Activated T-helper 1 cell treated with anti-CD3 and anti-CD28 coated beads, Interleukin-12 subunit alpha, Interleukin-12 subunit beta, Interleukin-2, Interleukin-4 antibody, amounts not matched to agents 30 ng/mL and 10 ng/mL and 1 ng/mL, durations not matched to agents 14 hours and 24 hours and 36 hours (primary cell): ENCODE data around the gene MORN1. TPM values are rescaled to one million over a fixed set of nuclear protein-coding genes. Genes with fewer than 3 reads are reported as not detected.

Source experiments
- DNase-seq: peaks from one replicate; pipeline ENCODE4 v3.0.0; 2021; ENCODE audit warnings: low spot score
- H3K27ac Mint-ChIP-seq: one replicate; pipeline ENCODE4 v1.8.0; 2021; ENCODE audit warnings: mild to moderate bottlenecking, mixed read lengths
- H3K27me3 Mint-ChIP-seq: one replicate; pipeline ENCODE4 v1.8.0; 2022; ENCODE audit warnings: mild to moderate bottlenecking, moderate library complexity, mixed read lengths; ENCODE audit not compliant: insufficient read depth
- H3K36me3 Mint-ChIP-seq: one replicate; pipeline ENCODE4 v1.8.0; 2021; ENCODE audit warnings: low read depth, mixed read lengths
- H3K4me1 Mint-ChIP-seq: one replicate; pipeline ENCODE4 v1.8.0; 2021; ENCODE audit warnings: low read depth, mixed read lengths
- H3K4me3 Mint-ChIP-seq: one replicate; pipeline ENCODE4 v1.8.0; 2021; ENCODE audit warnings: mild to moderate bottlenecking, moderate library complexity, mixed read lengths
- H3K9me3 Mint-ChIP-seq: one replicate; pipeline ENCODE4 v1.8.0; 2021; ENCODE audit warnings: mixed read lengths
- intact Hi-C: fragments of 100-400 bp; cut with micrococcal nuclease; formaldehyde crosslinking; loops from one replicate; pipeline ENCODE4 v1.15.1; 2024
- total RNA-seq: library from RNA; stranded (reverse); gene quantifications from 2 replicates; pipeline ENCODE4 v1.2.3, GENCODE V29; 2022

MORN1 gene
- total RNA-seq, 1 donor from 2014 or later, result 8.4 TPM

- Mint-ChIP-seq H3K36me3 (peaks cover 18% of the 10 kb centered on the region), H3K9me3 (no peaks in the 10 kb centered on the region), H3K4me1 (peaks cover 10% of the 10 kb centered on the region), H3K27ac (peak overlapping the region; percentile 21), H3K27me3 (no peaks in the 10 kb centered on the region), H3K4me3 (no peak overlapping the region)
- intact Hi-C loops, result no loop called here
- no peak for DNase-seq
Observed at GRCh38 chr1:2407166-2407990, 16.0 kb upstream of the MORN1 start.

GRCh38 chr1:2406451-2407041 is 15.2 kb upstream of the MORN1 start:
- Mint-ChIP-seq H3K9me3 (no peaks in the 10 kb centered on the region), H3K27me3 (no peaks in the 10 kb centered on the region), H3K27ac (no peak overlapping the region), H3K4me1 (peaks cover 10% of the 10 kb centered on the region), H3K4me3 (no peak overlapping the region), H3K36me3 (peaks cover 24% of the 10 kb centered on the region)
- intact Hi-C loops, result no loop called here
- DNase-seq, result no peak

- peaks cover 5% of the 10 kb centered on the region for H3K4me1 Mint-ChIP-seq
- H3K9me3 Mint-ChIP-seq, result no peaks in the 10 kb centered on the region
- intact Hi-C loops, result no loop called here
- no peaks in the 10 kb centered on the region for H3K27me3 Mint-ChIP-seq
- no peak overlapping the region for H3K4me3 Mint-ChIP-seq
- peaks cover 28% of the 10 kb centered on the region for H3K36me3 Mint-ChIP-seq
- no peak overlapping the region for H3K27ac Mint-ChIP-seq
- DNase-seq, result no peak
Observed at GRCh38 chr1:2405588-2406295, 14.4 kb upstream of the MORN1 start.

GRCh38 chr1:2404890-2405511 is 13.6 kb upstream of the MORN1 start:
- no peak for DNase-seq
- H3K36me3 Mint-ChIP-seq, result peaks cover 34% of the 10 kb centered on the region
- peaks cover 5% of the 10 kb centered on the region for H3K4me1 Mint-ChIP-seq
- H3K27me3 Mint-ChIP-seq, result no peaks in the 10 kb centered on the region
- no peak overlapping the region for H3K27ac Mint-ChIP-seq
- H3K4me3 Mint-ChIP-seq, result no peak overlapping the region
- no peaks in the 10 kb centered on the region for H3K9me3 Mint-ChIP-seq
- intact Hi-C loops, result no loop called here

- no peak for DNase-seq
- intact Hi-C loops, result no loop called here
- H3K9me3 Mint-ChIP-seq, result no peaks in the 10 kb centered on the region
- H3K27ac Mint-ChIP-seq, result no peak overlapping the region
- no peaks in the 10 kb centered on the region for H3K27me3 Mint-ChIP-seq
- H3K36me3 Mint-ChIP-seq, result peaks cover 39% of the 10 kb centered on the region
- peaks cover 5% of the 10 kb centered on the region for H3K4me1 Mint-ChIP-seq
- H3K4me3 Mint-ChIP-seq, result no peak overlapping the region
Observed at GRCh38 chr1:2404142-2404889, 13.0 kb upstream of the MORN1 start.

GRCh38 chr1:2403273-2403672 is 11.9 kb upstream of the MORN1 start:
- Mint-ChIP-seq H3K27ac (no peak overlapping the region), H3K27me3 (no peaks in the 10 kb centered on the region), H3K4me1 (peaks cover 5% of the 10 kb centered on the region), H3K36me3 (peaks cover 42% of the 10 kb centered on the region), H3K4me3 (no peak overlapping the region), H3K9me3 (no peaks in the 10 kb centered on the region)
- intact Hi-C loops, result no loop called here
- DNase-seq, result no peak

- Mint-ChIP-seq H3K9me3 (no peaks in the 10 kb centered on the region), H3K27me3 (no peaks in the 10 kb centered on the region), H3K36me3 (peaks cover 44% of the 10 kb centered on the region), H3K4me1 (peaks cover 5% of the 10 kb centered on the region), H3K4me3 (no peak overlapping the region), H3K27ac (peak overlapping the region; percentile 29)
- DNase-seq, result no peak
- intact Hi-C loops, result no loop called here
Observed at GRCh38 chr1:2402420-2402819, 11.1 kb upstream of the MORN1 start.

- H3K27ac Mint-ChIP-seq, result no peak overlapping the region
- DNase-seq, result no peak
- H3K9me3 Mint-ChIP-seq, result no peaks in the 10 kb centered on the region
- peaks cover 11% of the 10 kb centered on the region for H3K4me1 Mint-ChIP-seq
- H3K36me3 Mint-ChIP-seq, result peaks cover 52% of the 10 kb centered on the region
- no peaks in the 10 kb centered on the region for H3K27me3 Mint-ChIP-seq
- no peak overlapping the region for H3K4me3 Mint-ChIP-seq
- intact Hi-C loops, result no loop called here
Observed at GRCh38 chr1:2400950-2401649, 9.7 kb upstream of the MORN1 start.

GRCh38 chr1:2400576-2400909 is 9.2 kb upstream of the MORN1 start:
- Mint-ChIP-seq H3K4me3 (no peak overlapping the region), H3K4me1 (peaks cover 11% of the 10 kb centered on the region), H3K36me3 (peaks cover 53% of the 10 kb centered on the region)

GRCh38 chr1:2399890-2400575 is 8.7 kb upstream of the MORN1 start:
- intact Hi-C loops, result loop anchor here (10.0 kb wide), 1 partner anchor 785 kb away; the partner anchor contains the start of gene MIB2
- H3K9me3 Mint-ChIP-seq, result no peaks in the 10 kb centered on the region
- no peaks in the 10 kb centered on the region for H3K27me3 Mint-ChIP-seq
- no peak overlapping the region for H3K27ac Mint-ChIP-seq
- peaks cover 11% of the 10 kb centered on the region for H3K4me1 Mint-ChIP-seq
- DNase-seq, result no peak
- H3K4me3 Mint-ChIP-seq, result no peak overlapping the region
- H3K36me3 Mint-ChIP-seq, result peaks cover 55% of the 10 kb centered on the region

More at GRCh38 chr1:2400576-2400909, 9.2 kb upstream of the MORN1 start:
- DNase-seq, result no peak
- Mint-ChIP-seq H3K27ac (no peak overlapping the region), H3K9me3 (no peaks in the 10 kb centered on the region), H3K27me3 (no peaks in the 10 kb centered on the region)
- intact Hi-C loops, result no loop called here

- Mint-ChIP-seq H3K4me3 (no peak overlapping the region), H3K27me3 (no peaks in the 10 kb centered on the region), H3K9me3 (no peaks in the 10 kb centered on the region), H3K27ac (no peak overlapping the region), H3K36me3 (peaks cover 55% of the 10 kb centered on the region), H3K4me1 (peaks cover 15% of the 10 kb centered on the region)
- intact Hi-C loops, result loop anchor here (10.0 kb wide), 1 partner anchor 784 kb away; the partner anchor contains the start of gene MIB2
- DNase-seq, result no peak
Observed at GRCh38 chr1:2398871-2399270, 7.5 kb upstream of the MORN1 start.
